OCI-LY7 (cell line): ENCODE data around the gene GLYATL1B.
A peak's percentile ranks its signal among the peaks of the same experiment; 100 is the strongest.

Experiments used
- EZH2phosphoT487 ChIP-seq: fragments of 200-600 bp; sonication (generic); IDR thresholded peaks from 2 replicates; pipeline ENCODE4 v1.6.1; 2018; ENCODE audit warnings: low read depth, borderline replicate concordance, mild to moderate bottlenecking, mixed run types, antibody characterized with exemption, low read length, moderate library complexity, mixed read lengths
- TF ChIP-seq, protein P1 (sequence below): fragments of 200-600 bp; sonication (generic); conservative IDR thresholded peaks from 2 replicates; pipeline ENCODE4 v1.5.1; 2014; ENCODE audit warnings: mild to moderate bottlenecking, antibody characterized with exemption, low read length, moderate library complexity, mixed read lengths

DNA sequence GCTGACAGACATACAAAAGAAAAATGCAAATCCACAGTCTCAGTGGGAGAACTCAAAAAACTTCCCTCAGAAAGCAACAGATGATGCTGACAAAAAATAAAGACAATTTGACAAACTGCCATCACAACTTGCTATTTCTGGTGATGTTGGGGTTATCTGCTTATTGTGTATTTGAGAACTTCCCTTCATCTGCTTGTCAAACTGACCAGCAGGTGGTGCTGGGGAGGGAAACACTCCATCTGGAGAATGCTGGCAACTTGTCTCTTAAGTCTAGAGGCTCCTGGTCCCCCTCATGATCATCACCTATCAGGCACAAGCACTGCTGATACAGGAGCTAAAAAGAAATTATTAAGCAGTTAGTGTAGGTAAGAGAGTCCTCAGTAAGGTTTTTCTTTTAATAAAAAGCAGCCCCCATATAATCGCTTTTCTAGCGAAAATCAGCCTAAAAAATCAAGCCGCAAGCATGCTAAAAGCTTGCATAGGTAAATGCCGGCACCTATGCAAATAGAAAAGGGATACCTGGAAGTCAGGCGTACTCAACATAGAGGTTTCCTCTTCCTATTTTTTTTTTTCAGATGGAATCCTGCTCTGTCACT, 11.1 kb downstream of the GLYATL1B start:
- TF ChIP-seq, protein P1, sequence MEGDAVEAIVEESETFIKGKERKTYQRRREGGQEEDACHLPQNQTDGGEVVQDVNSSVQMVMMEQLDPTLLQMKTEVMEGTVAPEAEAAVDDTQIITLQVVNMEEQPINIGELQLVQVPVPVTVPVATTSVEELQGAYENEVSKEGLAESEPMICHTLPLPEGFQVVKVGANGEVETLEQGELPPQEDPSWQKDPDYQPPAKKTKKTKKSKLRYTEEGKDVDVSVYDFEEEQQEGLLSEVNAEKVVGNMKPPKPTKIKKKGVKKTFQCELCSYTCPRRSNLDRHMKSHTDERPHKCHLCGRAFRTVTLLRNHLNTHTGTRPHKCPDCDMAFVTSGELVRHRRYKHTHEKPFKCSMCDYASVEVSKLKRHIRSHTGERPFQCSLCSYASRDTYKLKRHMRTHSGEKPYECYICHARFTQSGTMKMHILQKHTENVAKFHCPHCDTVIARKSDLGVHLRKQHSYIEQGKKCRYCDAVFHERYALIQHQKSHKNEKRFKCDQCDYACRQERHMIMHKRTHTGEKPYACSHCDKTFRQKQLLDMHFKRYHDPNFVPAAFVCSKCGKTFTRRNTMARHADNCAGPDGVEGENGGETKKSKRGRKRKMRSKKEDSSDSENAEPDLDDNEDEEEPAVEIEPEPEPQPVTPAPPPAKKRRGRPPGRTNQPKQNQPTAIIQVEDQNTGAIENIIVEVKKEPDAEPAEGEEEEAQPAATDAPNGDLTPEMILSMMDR = peak; percentile 83
- no peak for TF ChIP-seq EZH2phosphoT487
